ENCODE results near the gene TGM2.
"Not testable (repeated sequence)": the region's sequence is repeated elsewhere in the genome, so short reads cannot be mapped to it uniquely, and the experiment has no call there.

The TGM2 gene

GRCh38 chr20:38111366-38112232 lies 53.5 kb downstream of the TGM2 start:
- DNase-seq, result no peak

GRCh38 chr20:38110525-38111178 lies 54.4 kb downstream of the TGM2 start:
- DNase-seq, result no peak

GRCh38 chr20:38109591-38110524 lies 55.2 kb downstream of the TGM2 start:
- no peak for DNase-seq

GRCh38 chr20:38108986-38109541 lies 56.0 kb downstream of the TGM2 start:
- DNase-seq, result no peak

- no peak for DNase-seq
Observed at GRCh38 chr20:38108438-38108985, 56.6 kb downstream of the TGM2 start.

- not testable (repeated sequence) for DNase-seq
Observed at GRCh38 chr20:38107916-38108315, 57.2 kb downstream of the TGM2 start.

GRCh38 chr20:38107386-38107785 lies 57.7 kb downstream of the TGM2 start:
- not testable (repeated sequence) for DNase-seq

- DNase-seq, result no peak
Observed at GRCh38 chr20:38106461-38106860, 58.6 kb downstream of the TGM2 start.

GRCh38 chr20:38104285-38104684 lies 60.8 kb downstream of the TGM2 start:
- DNase-seq, result no peak

- DNase-seq, result not testable (repeated sequence)
Observed at GRCh38 chr20:38102206-38102605, 62.9 kb downstream of the TGM2 start.

- no peak for DNase-seq
Observed at GRCh38 chr20:38098952-38099351, 66.1 kb downstream of the TGM2 start.

GRCh38 chr20:38095017-38095686 lies 69.9 kb downstream of the TGM2 start:
- no peak for DNase-seq

- DNase-seq, result peak; percentile 83
Observed at GRCh38 chr20:38094373-38094891, 70.6 kb downstream of the TGM2 start.

GRCh38 chr20:38093641-38094077 lies 71.4 kb downstream of the TGM2 start:
- no peak for DNase-seq

GRCh38 chr20:38092915-38093314 lies 72.2 kb downstream of the TGM2 start:
- DNase-seq, result peak; percentile 47

- DNase-seq, result no peak
Observed at GRCh38 chr20:38092260-38092857, 72.7 kb downstream of the TGM2 start.

- no peak for DNase-seq
Observed at GRCh38 chr20:38091441-38092216, 73.4 kb downstream of the TGM2 start.

- no peak for DNase-seq
Observed at GRCh38 chr20:38090061-38090460, 75.0 kb downstream of the TGM2 start.

GRCh38 chr20:38089500-38089899 lies 75.6 kb downstream of the TGM2 start:
- DNase-seq, result no peak

GRCh38 chr20:38085026-38085425 lies 80.0 kb downstream of the TGM2 start:
- DNase-seq, result no peak
